Activated naive CD8-positive, alpha-beta T cell (primary cell): ENCODE data around the gene PRELP.
"Not testable (repeated sequence)": the region's sequence is repeated elsewhere in the genome, so short reads cannot be mapped to it uniquely, and the experiment has no call there.

Experiments
- H3K27ac Mint-ChIP-seq: one replicate; pipeline ENCODE4 v1.8.0; 2021; ENCODE audit warnings: mixed read lengths
- H3K27me3 Mint-ChIP-seq: one replicate; pipeline ENCODE4 v1.8.0; 2021; ENCODE audit warnings: mixed read lengths
- H3K36me3 Mint-ChIP-seq: one replicate; pipeline ENCODE4 v1.8.0; 2021; ENCODE audit warnings: mixed read lengths
- H3K4me1 Mint-ChIP-seq: one replicate; pipeline ENCODE4 v1.8.0; 2021; ENCODE audit warnings: low read depth, mixed read lengths
- H3K4me3 Mint-ChIP-seq: one replicate; pipeline ENCODE4 v1.8.0; 2021; ENCODE audit warnings: mild to moderate bottlenecking, mixed read lengths
- H3K9me3 Mint-ChIP-seq: one replicate; pipeline ENCODE4 v1.8.0; 2021; ENCODE audit warnings: low read depth, mixed read lengths

Gene PRELP

DNA sequence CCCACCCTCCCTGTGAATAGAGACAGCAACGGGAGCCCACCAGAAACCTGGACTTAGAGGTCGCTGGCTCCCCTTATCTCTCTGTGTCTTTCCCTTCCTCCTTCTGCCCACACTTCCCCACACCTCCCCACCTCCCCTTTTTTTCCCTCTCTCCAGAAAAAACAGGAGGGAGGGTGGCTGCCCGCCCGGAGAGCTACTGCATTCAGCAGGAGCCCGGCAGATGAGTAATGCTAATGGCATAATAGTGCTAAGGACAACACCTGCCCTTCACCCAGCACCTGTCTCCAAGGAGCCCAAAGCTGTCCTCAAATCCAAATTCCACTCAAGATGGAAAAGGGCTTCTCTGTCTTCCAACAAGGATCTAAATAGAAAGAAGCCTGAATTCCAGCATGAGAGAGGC, 11.4 kb upstream of the PRELP start:
- Mint-ChIP-seq H3K27ac (no peak overlapping the region), H3K27me3 (peaks cover 10% of the 10 kb centered on the region), H3K9me3 (no peaks in the 10 kb centered on the region), H3K36me3 (no peaks in the 10 kb centered on the region), H3K4me3 (no peak overlapping the region), H3K4me1 (no peaks in the 10 kb centered on the region)

DNA sequence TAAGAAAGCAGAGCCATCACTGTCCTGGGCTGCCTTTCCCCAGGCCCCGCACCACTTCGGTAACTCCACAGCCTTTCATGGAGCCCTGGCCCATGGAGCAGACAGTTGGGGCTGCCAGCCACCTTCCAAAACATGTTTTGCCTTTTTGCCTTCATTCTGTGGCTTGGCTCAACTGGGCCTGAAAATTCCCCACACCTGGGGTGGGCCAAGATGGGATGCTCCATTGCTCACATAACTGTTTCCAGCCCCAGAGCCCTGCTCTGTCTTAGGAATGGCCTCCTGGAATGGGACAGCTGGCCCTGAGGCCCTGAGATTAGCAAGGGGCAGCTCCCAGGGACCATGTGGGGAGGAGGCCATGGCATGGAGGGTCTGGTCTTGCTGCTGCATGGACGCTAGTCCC, 10.9 kb upstream of the PRELP start:
- no peak overlapping the region for H3K27ac Mint-ChIP-seq
- H3K9me3 Mint-ChIP-seq: no peaks in the 10 kb centered on the region
- H3K4me3 Mint-ChIP-seq: no peak overlapping the region
- H3K27me3 Mint-ChIP-seq: peaks cover 10% of the 10 kb centered on the region
- no peaks in the 10 kb centered on the region for H3K36me3 Mint-ChIP-seq
- no peaks in the 10 kb centered on the region for H3K4me1 Mint-ChIP-seq

DNA sequence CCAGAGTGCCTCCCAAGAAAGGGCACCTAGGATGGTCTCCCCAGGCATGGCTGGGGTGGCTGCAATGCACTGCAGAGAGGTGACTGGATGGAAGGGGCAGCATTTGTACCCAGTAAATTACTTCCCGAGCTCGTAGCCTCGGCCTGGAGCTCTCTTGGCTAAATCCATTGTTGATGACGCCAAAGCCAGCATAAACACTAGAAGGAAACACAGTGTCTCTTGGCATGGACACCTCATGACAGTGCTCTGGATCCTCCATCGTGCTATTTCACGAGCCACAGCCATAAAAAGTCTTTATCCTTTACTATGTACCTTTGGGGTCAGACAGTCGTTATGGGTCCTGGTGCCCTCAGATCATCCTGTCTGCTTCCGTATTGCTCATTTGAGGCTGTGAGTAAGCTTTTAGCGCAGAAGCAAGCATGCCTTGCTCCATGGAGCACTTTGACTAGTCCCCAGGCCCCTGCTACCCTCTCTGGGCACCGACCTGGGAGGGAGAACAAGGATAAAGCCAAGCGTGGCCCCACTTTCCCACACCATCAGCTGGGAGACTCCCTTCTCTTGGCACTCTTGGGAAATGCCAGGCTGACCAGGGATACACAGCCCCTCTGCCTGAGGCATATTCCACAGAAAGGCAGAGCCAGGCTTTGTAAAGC, 10.3 kb upstream of the PRELP start:
- no peaks in the 10 kb centered on the region for H3K4me1 Mint-ChIP-seq
- H3K4me3 Mint-ChIP-seq: no peak overlapping the region
- H3K9me3 Mint-ChIP-seq: no peaks in the 10 kb centered on the region
- H3K27ac Mint-ChIP-seq: no peak overlapping the region
- no peaks in the 10 kb centered on the region for H3K36me3 Mint-ChIP-seq
- peaks cover 9% of the 10 kb centered on the region for H3K27me3 Mint-ChIP-seq

DNA sequence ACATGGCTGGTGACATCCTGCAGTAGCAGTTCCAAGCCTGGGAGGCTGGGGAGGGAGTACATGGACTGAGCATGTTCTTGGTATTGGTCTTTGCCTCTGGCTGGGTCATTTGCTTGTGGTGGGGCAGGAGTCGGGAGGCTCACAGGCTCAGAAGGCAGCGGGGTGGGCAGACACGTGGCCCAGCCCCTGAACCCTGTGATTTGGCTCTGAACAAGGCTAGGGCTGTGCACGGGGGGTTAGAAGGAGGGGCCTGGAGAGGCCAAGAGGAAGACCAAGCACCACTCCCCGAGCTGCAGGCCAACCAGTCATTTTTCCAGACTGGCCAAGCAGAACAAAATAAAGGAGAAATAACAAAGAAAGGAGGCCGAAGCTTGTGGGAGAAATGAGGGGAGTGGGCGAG, 9.7 kb upstream of the PRELP start:
- Mint-ChIP-seq H3K4me1 (no peaks in the 10 kb centered on the region), H3K4me3 (no peak overlapping the region), H3K27ac (no peak overlapping the region), H3K27me3 (peaks cover 8% of the 10 kb centered on the region), H3K36me3 (no peaks in the 10 kb centered on the region), H3K9me3 (no peaks in the 10 kb centered on the region)

DNA sequence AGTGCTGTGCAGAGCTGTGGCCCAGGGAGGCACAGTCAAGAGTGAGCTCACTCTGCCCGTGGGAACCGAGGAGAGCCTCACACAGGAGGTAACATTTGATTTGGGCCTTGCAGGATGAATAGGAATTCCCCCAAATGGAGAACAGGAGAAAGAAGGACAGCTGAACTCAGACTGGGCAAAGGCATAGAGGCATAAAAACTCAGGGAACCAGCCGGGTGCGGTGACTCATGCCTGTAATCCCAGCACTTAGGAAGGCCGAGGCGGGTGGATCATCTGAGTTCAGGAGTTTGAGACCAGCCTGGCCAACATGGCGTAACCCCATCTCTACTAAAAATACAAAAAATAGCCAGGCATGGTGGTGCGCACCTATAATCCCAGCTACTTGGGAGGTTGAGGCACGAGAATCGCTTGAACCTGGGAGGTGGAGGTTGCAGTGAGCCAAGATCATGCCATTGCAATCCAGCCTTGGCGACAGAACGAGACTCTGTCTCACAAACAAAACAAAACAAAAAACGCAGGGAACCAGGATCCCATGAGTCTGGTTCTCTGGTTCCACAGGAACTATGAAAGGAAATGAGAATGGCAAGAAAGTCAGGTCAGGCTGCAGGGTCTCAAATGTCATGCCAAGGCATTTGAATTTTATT, 8.6 kb upstream of the PRELP start:
- not testable (repeated sequence) for H3K9me3 Mint-ChIP-seq, H3K4me3 Mint-ChIP-seq, H3K36me3 Mint-ChIP-seq, H3K4me1 Mint-ChIP-seq, H3K27ac Mint-ChIP-seq, H3K27me3 Mint-ChIP-seq

DNA sequence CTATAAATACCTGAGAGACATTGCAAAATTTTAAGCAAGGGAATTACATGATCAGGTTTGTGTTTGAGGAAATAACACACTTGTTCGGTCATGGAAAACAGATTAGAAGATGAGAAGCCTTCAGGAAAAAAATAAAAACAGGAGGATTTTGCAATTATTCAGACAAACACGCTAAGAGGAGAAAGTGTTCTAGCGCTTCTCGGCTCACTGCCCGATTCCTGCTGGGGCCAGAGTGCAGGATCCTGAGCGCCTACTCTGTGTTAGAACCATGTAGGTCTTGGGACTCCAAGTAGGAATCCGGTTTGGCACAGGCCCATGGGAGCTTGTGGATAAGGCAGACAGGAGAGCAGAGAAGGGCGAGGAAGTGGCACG, 8.1 kb upstream of the PRELP start:
- no peak overlapping the region for H3K4me3 Mint-ChIP-seq
- H3K4me1 Mint-ChIP-seq: no peaks in the 10 kb centered on the region
- H3K9me3 Mint-ChIP-seq: no peaks in the 10 kb centered on the region
- H3K27ac Mint-ChIP-seq: no peak overlapping the region
- peaks cover 5% of the 10 kb centered on the region for H3K27me3 Mint-ChIP-seq
- no peaks in the 10 kb centered on the region for H3K36me3 Mint-ChIP-seq

DNA sequence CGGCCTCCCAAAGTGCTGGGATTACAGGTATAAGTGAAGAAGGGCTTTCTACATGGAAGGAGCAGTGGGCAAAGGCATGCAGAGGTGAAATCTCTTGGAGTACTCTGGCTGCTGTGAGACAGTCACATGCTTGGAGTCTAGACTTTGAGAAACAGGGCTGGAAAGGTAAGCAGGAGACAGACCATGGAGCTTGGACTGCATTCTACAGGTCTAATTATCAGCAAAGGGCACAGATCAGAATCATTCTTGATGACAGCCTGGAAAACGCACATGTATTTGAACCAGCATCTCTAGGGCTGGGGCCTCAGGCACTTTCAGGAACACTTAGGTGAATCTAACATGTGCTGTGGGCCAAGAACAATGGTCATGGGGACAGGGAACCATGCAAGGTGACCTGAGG, 7.3 kb upstream of the PRELP start:
- no peaks in the 10 kb centered on the region for H3K36me3 Mint-ChIP-seq

DNA sequence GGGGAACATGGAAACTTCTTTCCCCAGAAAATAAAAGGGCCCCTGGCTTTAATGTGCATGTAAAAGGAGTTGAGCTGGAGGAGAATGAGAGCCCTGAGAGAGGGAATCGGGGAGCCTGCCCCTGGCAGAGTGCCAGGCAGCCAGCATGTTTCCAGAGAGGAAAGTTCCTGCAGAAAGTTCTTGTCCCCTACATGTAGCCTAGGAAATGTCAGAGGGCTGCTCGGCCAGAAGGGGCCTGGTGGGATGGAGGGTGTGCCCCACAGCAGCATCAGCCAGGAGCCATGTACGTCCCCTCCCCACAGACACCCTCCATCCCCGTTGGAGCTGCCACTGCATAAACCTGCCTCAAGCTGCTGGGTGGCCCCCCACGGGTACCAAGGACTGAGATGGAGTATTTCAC, 5.4 kb upstream of the PRELP start:
- H3K4me1 Mint-ChIP-seq: no peaks in the 10 kb centered on the region
- no peak overlapping the region for H3K4me3 Mint-ChIP-seq
- H3K27me3 Mint-ChIP-seq: peaks cover 7% of the 10 kb centered on the region
- H3K27ac Mint-ChIP-seq: no peak overlapping the region
- H3K36me3 Mint-ChIP-seq: no peaks in the 10 kb centered on the region
- no peaks in the 10 kb centered on the region for H3K9me3 Mint-ChIP-seq

More for the DNA sequence above, 7.3 kb upstream of the PRELP start:
- H3K4me1 Mint-ChIP-seq: no peaks in the 10 kb centered on the region
- no peak overlapping the region for H3K4me3 Mint-ChIP-seq
- H3K27me3 Mint-ChIP-seq: peaks cover 5% of the 10 kb centered on the region
- no peaks in the 10 kb centered on the region for H3K9me3 Mint-ChIP-seq
- no peak overlapping the region for H3K27ac Mint-ChIP-seq

DNA sequence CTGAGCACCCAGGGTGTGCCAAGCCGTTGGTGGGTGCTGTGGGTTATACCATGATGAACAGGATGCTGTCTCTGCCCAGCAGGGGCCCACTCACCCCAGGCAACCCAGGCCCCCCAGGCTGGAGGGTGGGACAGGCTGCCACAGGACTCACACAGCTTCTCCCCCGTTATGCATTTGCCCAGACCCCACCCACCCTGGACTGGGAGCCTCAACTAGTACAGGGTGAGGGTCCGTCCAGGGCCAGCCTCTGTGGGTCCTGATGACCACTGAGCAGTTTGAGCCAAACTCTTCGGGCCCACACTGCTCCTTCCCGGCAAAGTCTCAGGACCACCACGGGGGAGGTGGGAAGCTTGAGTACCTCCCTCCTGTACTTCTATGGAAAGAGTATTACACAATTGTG, 3.8 kb upstream of the PRELP start:
- H3K36me3 Mint-ChIP-seq: no peaks in the 10 kb centered on the region
- H3K27me3 Mint-ChIP-seq: peaks cover 12% of the 10 kb centered on the region
- H3K4me1 Mint-ChIP-seq: no peaks in the 10 kb centered on the region
- H3K4me3 Mint-ChIP-seq: no peak overlapping the region
- H3K27ac Mint-ChIP-seq: no peak overlapping the region
- no peaks in the 10 kb centered on the region for H3K9me3 Mint-ChIP-seq

DNA sequence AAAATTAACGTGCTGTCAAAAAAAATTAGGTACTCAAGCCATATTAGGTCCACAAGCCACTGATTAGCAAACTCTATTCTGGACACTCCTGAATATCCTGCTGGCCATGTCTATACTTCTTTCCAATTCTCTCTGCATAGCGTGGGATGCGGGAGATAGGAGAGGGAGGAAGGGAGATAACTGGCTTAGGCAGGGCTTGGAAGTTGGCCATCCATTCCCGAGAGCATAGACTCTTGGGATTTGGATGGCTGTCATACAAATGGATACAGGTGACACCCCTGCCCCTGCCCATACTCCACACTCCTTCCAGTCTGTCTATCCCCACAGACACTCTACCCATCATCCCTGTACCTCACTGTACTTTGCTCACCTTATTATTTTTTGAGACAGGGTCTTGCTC, 2.3 kb upstream of the PRELP start:
- Mint-ChIP-seq H3K27ac (no peak overlapping the region), H3K4me3 (no peak overlapping the region), H3K27me3 (peaks cover 11% of the 10 kb centered on the region), H3K4me1 (no peaks in the 10 kb centered on the region), H3K9me3 (no peaks in the 10 kb centered on the region), H3K36me3 (no peaks in the 10 kb centered on the region)

DNA sequence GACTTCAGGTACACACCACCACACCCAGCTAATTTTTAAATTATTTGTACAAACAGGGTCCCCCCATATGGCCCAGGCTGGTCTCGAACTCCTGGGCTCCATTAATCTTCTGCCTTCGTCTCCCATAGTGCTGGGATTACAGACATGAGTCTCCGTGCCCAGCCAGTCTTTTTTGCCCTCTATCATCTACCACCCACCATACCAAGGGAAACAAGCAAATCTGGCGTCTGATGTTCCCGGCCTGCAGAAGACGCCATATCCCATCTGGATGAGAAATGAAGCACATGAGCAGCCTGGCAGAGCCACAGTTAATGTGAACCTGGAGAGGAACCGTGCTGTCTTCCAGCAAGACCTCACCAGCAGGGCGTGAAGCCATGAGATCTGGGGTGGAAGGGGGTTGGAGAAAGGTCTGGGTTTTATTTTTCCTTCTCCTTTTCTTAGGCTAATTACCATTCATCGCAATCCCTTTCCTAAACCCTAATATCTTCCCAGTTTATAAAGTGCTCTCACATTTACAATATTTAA, 1.8 kb upstream of the PRELP start:
- Mint-ChIP-seq H3K4me3 (no peak overlapping the region), H3K36me3 (no peaks in the 10 kb centered on the region), H3K9me3 (no peaks in the 10 kb centered on the region), H3K27me3 (peaks cover 11% of the 10 kb centered on the region), H3K27ac (no peak overlapping the region), H3K4me1 (no peaks in the 10 kb centered on the region)

DNA sequence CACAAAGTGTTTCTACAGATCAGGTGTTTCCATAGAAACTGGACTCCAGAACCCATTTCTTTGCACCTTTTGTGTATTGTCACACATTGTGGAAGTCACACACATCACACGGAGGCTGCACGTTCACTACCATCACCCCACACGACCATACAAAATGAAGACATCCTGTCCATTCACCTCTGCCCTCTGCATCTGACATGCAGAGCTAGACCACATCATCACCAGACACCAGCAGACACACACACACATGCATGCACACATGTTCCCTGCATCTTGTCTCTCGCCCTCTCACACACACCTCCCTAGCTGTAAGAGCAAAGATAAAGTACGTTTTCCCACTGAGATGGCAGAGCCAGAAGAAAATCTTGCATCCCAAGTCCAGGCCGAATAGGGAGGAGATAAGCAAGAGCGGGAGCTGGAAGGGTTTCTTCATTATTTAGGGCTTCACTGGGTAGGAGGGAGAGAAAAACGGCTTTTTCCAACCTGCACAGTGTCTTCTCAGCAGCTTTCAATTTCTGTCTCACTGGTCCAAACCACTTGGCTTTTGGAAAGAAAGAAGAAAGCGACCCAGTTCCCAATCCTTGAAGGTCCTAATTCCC, 709 bp downstream of the PRELP start:
- H3K27me3 Mint-ChIP-seq: peaks cover 8% of the 10 kb centered on the region
- H3K36me3 Mint-ChIP-seq: no peaks in the 10 kb centered on the region
- no peak overlapping the region for H3K4me3 Mint-ChIP-seq
- H3K9me3 Mint-ChIP-seq: no peaks in the 10 kb centered on the region
- no peak overlapping the region for H3K27ac Mint-ChIP-seq
- H3K4me1 Mint-ChIP-seq: no peaks in the 10 kb centered on the region

DNA sequence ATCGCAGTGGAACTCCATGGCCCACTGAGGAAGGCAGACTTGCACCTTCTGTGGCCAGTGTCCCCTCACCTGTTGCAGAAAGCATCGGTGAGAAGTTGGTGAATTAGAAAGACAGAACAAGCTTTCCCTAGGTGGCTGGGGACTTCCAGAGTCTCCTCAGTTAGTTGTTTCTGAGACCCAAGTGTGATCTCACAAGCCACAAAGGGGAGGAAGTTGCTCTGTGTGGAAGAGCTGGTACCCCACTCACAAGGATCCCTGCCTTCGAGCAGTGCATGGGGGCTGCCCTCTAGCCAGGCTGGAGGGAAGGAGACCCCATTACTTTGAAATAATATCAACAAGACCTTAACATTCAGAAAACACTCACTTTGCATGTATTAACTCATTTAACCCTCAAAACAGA, 2.1 kb downstream of the PRELP start:
- H3K4me3 Mint-ChIP-seq: no peak overlapping the region
- no peaks in the 10 kb centered on the region for H3K4me1 Mint-ChIP-seq
- no peak overlapping the region for H3K27ac Mint-ChIP-seq
- no peaks in the 10 kb centered on the region for H3K36me3 Mint-ChIP-seq
- peaks cover 8% of the 10 kb centered on the region for H3K27me3 Mint-ChIP-seq
- H3K9me3 Mint-ChIP-seq: no peaks in the 10 kb centered on the region

DNA sequence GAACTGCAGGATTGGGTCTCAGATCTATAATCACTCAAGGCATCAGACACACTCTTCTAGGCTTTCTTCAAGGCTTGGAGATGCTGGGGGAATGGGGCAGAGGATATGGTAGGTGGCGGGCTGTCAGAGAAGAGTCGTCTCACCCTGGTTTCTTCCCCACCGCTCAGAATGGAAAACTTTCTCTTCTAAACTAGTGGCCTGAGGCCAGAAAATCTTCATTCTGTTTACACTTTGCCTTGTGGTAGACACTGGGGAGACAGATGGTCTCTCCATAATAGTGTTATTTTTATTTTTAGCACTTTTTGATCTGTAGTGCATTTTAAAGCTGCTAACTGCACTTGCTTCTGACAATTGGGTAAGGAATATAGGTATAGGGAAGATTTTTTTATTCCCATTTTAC, 2.6 kb downstream of the PRELP start:
- Mint-ChIP-seq H3K4me3 (no peak overlapping the region), H3K36me3 (no peaks in the 10 kb centered on the region), H3K27me3 (peaks cover 8% of the 10 kb centered on the region), H3K4me1 (no peaks in the 10 kb centered on the region), H3K27ac (no peak overlapping the region), H3K9me3 (no peaks in the 10 kb centered on the region)

DNA sequence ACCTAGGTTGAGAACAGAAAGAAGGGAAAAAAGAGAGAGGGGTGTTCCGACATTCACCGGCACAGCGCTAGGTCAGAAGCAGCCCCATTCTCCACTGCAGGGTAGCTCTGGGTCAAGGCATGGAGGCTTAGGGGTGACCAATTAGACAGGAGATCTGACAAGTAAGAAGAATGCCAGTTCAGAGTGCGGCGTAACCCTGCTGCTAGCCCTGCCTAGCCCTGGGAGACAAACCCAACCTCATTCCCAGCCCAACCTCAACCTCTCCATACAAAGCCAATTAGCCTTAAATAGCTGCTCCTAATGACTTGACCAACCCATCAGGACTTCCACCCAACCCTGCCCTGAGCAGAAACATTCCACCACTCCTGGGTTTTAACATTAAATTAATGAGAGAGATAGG, 3.4 kb downstream of the PRELP start:
- Mint-ChIP-seq H3K9me3 (no peaks in the 10 kb centered on the region), H3K4me1 (no peaks in the 10 kb centered on the region), H3K27me3 (peaks cover 8% of the 10 kb centered on the region), H3K4me3 (no peak overlapping the region), H3K27ac (no peak overlapping the region), H3K36me3 (no peaks in the 10 kb centered on the region)

DNA sequence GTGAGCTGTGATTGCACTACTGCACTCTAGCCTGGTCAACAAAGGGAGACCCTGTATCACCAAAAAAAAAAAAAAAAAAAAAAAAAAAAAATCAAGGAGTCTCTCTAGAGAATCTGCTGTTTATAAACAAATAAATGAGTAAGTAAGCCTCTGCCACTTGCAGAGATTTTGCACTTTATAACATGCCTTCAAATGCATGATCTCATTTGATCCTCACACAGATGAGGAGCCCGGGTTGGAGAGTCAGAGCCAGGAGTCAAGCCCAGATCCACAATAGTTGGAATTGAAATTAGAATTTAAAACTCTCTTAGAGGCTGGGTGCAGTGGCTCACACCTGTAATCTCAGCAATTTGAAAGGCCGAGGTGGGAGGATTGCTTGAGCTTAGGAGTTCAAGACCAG, 4.0 kb downstream of the PRELP start:
- no peak overlapping the region for H3K4me3 Mint-ChIP-seq
- H3K4me1 Mint-ChIP-seq: no peaks in the 10 kb centered on the region
- H3K9me3 Mint-ChIP-seq: no peaks in the 10 kb centered on the region
- H3K36me3 Mint-ChIP-seq: no peaks in the 10 kb centered on the region
- H3K27me3 Mint-ChIP-seq: peaks cover 8% of the 10 kb centered on the region
- no peak overlapping the region for H3K27ac Mint-ChIP-seq
